Epidermal melanocyte (primary cell): ENCODE results near the gene RARRES2.
A peak's percentile ranks its signal among the peaks of the same experiment; 100 is the strongest.

Source experiments
- DNase-seq: peaks from one replicate; pipeline ENCODE4 v3.0.0; 2011; ENCODE audit warnings: low spot score; ENCODE audit not compliant: insufficient read length

RARRES2 gene

DNA sequence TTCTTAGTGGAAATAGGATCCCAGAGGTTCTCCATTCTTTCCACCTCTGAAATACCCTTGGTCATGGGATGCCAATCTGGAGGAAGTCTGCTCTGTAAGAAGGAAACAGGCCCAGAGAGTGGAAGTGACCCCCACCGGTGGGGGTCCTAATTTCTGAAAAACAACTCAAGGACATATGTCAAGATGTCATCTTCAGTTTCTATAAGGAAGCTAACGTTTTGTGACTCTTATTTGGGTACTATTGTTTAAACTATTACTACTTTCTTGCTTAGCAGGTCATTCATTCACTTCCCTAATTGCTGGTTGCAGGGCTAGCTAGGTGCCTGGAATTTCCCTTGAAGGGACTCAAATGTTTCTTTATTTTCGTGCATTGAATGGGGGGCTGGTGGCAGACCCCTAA, 35.8 kb upstream of the RARRES2 start:
- no peak for DNase-seq

DNA sequence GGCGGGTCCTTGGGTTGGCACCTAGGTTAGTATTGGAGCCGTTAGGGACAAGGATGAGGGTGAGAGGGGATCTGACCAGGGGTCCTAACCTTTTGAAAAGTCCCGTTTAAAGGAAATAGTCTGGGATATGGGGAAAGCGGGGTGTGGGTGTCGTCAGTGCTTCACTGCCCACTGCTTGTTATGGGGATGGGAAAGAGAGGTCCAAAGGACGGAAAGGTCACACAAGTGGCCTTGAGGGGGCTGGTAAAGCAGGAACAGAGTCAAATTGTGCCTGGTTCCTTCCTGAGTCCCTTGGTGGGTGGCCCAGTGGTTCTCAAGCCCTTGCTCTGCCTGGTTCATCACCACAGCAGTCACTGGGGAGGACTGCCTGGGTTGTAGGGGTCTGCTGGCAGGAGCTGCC, 35.1 kb upstream of the RARRES2 start:
- no peak for DNase-seq

DNA sequence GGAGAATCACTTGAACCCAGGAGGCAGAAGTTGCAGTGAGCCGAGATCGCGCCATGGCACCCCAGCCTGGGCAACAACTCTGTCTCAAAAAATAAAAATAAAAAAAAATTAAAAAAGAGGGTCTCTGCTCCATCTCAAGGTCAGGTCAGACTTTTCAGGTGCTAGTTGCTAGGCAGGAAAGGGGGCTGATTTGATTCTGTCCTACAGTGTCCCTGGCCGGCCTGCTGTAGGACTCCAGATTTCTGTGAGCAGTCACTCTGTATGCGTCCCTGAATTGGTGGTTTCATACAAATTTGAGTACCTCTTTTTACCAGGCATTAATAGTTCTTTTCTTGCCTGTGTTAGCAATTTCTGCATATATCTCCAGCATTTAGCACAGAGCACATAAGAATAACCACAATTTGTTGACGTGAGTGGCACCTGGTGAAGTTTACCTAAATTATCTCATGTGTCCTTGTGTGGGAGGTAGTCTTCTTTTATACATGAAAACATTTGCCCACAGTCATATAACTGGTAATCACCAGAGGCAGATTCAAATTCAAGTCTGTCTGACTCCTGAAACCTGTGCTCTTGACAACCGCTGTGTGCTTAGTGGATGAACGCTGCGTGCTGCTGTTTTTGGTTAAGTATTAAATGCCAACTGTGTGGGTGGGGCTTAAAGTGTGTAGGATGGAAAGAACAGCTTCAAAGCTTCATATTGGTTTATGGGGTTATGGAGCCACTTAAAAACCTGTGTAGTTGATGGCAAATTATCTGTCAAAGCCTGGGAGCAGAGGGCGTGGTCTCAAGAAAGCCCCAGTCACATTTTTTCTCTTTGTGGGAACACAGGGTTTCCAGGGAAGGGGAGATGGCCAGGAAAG, 34.5 kb upstream of the RARRES2 start:
- no peak for DNase-seq

DNA sequence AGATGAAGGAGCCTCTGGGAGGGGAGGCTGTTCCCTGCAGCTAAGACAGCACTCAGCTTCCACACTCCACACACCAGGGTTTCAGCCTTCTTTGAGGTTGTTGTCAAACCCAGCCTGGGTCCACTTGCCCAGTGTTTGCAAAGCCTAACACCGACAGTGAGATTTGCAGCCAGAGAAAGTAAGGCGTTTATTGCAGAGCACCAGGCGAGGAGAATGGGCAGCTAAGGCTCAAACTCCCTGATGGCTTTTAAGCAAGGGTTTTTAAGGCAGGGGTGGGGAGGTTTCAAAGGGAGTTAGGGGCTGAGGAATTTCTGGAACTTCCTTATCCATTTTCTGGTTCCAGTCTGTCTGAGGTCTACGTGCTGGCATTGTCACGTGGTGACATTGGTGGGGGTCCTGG, 33.0 kb upstream of the RARRES2 start:
- no peak for DNase-seq

DNA sequence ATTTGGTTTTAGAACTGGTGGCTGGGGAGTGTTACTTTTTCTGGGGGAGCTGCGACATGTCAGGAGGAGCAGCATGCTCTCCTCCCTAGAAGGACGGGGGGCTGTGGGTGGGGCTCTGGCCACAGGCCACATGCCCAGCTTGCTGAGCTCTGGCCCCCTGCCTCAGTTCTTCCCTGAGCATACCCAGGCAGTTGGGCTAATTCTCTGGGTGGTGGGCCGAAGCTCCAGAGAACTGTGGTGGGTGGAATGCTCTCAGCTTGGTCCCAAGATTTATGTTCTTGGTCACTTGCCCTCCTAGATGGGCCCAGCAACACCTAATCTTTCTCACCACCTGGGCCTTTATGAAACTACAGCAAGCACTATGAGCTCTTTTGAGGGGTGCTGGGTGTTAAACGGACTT, 32.6 kb upstream of the RARRES2 start:
- no peak for DNase-seq

DNA sequence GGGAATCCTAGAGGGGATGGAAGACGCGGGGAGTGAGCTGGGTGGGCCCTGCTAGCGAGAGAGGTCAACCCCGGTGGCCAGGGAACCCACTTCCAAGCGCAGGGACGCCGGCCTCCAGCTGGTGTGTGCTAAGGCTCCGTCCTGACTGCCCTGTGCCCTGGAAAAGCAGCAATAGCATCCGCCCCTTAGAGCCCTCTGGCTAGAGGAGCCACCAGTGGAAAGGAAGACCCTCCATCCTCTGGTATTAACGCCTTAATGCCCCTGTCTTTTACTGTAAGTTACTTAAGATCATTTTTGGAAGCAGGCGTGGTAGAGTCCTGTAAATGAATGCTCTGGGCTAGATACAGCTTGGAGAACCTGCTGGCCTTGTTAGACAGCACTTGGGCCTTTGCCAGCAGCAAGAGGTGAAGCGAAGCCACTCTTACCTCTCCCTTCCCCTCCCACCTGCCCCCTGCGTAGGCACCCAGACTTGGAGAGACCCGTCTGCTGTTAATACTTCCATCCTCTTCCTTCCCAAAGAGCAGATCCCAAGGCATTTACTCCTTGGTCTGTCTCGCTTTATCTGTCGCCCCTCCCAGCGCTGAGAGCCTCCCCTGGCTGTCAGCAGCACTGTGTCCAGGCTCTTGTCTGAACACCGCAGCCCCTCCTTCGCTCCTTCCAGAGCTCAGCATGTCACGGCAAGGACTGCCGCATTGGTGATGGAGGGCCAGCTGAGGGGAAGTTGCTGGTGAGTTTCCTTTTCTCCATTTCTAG, 31.8 kb upstream of the RARRES2 start:
- no peak for DNase-seq

DNA sequence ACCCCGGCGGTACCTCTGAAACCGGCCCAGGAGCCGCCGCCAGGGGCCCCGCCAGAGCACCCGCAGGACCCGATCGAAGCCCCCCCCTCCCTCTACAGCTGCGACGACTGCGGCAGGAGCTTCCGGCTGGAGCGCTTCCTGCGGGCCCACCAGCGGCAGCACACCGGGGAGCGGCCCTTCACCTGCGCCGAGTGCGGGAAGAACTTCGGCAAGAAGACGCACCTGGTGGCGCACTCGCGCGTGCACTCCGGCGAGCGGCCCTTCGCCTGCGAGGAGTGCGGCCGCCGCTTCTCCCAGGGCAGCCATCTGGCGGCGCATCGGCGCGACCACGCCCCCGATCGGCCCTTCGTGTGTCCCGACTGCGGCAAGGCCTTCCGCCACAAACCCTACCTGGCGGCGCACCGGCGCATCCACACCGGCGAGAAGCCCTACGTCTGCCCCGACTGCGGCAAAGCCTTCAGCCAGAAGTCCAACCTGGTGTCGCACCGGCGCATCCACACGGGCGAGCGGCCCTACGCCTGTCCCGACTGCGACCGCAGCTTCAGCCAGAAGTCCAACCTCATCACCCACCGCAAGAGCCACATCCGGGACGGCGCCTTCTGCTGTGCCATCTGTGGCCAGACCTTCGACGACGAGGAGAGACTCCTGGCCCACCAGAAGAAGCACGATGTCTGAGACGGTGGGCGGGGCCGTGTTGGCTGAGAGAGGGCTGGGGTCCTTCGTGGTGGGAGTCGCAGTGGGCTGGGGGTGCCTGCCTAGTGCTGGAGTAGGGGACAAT, 31.0 kb upstream of the RARRES2 start:
- no peak for DNase-seq

DNA sequence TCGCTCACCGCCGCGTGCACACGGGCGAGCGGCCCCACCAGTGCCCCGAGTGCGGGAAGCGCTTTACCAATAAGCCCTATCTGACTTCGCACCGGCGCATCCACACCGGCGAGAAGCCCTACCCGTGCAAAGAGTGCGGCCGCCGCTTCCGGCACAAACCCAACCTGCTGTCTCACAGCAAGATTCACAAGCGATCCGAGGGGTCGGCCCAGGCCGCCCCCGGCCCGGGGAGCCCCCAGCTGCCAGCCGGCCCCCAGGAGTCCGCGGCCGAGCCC, 30.5 kb upstream of the RARRES2 start:
- no peak for DNase-seq

DNA sequence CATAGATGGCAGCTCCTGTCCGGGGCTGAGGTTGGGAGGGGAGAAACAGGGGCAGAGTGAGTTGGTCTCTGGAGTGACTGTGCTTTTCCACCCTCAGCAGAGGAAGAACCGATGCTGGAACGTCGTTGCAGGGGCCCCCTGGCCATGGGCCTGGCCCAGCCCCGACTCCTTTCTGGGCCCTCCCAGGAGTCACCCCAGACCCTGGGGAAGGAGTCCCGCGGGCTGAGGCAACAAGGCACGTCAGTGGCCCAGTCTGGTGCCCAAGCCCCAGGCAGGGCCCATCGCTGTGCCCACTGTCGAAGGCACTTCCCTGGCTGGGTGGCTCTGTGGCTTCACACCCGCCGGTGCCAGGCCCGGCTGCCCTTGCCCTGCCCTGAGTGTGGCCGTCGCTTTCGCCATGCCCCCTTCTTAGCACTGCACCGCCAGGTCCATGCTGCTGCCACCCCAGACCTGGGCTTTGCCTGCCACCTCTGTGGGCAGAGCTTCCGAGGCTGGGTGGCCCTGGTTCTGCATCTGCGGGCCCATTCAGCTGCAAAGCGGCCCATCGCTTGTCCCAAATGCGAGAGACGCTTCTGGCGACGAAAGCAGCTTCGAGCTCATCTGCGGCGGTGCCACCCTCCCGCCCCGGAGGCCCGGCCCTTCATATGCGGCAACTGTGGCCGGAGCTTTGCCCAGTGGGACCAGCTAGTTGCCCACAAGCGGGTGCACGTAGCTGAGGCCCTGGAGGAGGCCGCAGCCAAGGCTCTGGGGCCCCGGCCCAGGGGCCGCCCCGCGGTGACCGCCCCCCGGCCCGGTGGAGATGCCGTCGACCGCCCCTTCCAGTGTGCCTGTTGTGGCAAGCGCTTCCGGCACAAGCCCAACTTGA, 29.9 kb upstream of the RARRES2 start:
- no peak for DNase-seq

DNA sequence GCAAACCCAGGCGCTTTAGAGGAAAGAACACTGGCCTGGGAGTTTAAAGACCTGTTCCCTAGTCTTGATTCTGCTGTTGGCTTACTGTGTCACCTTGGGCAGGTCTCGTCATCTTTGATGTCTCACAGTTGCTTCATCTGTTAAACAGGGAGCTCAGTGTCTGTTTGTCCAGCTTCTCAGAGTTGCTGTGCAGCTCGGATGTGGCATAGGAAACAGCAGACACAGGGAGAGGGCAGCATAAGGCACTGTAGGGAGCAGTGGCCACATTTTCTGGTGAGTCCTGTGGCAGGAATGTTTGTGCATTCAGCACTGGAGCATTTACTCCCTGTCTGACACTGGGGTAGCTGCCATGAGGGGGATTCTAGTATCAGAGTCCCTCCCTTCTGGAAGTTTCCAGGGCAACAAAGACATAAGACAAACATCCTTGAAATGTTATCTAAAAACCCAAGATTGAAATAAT, 29.2 kb upstream of the RARRES2 start:
- no peak for DNase-seq

DNA sequence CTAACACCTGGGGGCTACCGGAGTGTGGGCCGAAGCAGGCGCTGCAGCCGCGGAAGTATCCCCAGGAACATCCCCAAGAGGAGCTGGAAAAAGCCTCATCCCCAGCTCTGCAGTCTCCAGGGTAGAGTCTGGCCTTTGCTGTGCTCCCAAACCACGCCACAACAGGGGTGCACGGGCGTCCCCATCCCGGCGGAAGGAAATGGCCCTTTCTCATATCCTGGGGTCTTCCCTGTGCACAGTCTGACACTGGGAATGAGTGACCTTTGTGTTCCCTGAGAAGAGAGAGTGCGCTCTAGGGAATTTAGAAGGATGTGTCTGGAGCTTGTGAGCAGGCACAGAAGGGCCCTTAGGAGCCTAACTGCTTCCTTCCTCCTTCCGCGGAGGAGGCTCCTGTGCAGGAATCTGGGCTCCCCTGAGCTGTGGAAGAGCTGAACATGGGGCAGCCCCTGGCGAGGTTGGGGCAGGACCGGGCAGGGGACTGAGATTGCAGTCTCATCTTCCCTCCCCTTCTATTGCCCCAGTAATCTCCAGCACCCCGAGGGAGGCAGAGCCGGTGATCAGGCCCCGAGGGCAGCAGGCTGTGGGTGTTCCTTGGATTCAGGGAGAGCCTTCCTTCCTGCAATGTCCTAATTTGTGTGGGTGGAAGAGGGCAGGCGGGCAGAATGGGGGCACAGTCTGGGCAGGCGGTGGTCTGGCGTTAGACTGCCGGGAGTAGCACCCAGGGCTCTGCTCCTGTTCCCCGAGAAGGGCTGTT, 28.5 kb upstream of the RARRES2 start:
- no peak for DNase-seq

DNA sequence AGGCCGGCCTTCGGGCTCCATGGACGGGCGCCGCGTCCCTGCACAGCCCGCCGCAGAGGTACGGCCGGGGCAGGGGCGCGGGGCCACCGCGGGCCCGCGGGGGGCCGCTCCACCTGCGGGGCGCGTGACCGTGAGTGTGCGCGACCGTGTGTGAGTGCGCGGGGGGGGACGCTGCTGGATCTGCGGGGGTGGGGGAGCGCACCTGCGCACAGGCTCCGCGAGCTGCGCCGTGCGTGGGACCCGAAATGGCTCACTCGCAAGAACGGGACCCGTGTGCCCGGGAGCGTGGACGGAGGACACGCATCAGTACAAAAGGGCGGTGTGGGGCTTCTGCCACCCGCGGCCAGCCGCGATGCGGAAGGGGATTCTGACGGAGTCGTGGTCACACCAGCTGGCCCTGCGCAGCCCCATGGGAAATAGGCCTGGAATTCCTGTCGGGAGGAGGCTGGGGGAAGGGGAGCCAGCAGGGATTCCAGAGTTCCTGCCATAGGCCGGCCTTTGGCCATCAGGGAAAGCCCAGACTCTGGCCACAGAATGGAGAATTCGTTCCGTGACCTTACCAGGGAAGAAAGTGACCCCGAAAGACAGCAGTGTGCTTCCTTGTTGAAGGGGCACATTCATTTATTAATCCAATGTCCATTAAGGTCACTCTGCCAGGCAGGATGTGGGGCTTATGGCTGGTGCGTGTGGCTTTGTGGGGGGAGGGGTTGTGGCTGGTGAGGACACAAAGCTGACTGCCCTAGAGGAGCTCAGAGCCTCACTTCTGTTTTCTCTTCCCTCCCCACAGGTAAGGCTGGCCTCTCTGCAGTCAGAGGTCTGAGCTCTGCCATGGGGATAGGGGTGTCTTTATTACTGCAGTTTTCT, 27.7 kb upstream of the RARRES2 start:
- DNase-seq = peak; percentile 80

DNA sequence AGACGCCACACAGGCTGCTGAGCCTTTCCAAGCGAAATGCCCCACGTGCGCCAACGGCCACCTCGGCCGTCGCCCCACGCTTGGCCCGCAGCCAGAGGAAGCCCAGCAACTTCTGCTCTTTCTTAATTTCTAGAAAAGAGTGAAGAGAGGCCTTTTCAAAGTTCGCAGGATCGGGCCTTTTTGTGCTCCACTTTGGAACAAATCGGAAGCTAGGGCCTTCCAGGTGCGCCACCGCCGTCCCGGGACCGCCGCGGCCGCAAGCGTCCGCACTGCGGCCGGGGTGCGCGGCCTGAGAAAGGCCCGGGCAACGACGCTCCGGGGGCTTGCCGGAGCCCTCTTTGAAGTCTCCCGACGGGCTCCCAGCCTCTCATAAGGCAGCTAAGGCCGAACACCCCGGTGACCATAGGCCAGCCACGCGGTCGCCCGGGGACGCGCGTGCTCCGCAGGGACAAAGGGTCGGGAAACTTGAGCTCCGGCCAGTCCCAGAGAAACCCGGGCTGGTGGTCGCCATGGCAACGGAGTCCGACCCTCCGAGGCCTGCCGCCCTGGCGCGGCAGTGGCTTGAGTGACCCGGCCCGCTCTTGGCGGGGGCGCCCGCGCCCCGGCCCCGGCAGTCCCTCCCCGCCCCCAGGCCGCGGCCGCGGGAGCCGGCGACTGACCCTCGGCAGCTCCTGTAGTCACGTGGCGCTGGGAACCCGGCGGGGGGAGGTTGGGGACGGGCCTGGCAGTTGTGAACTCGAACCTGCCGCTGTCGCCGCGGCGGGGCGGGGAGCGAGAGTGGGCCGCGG, 26.9 kb upstream of the RARRES2 start, which contains the start of gene REPIN1:
Gene REPIN1 (plus strand): TSS at position 727 of the 788 bp plus-strand sequence. CDS start 890 bp downstream, outside the sequence.
- DNase-seq = peak; percentile 86

DNA sequence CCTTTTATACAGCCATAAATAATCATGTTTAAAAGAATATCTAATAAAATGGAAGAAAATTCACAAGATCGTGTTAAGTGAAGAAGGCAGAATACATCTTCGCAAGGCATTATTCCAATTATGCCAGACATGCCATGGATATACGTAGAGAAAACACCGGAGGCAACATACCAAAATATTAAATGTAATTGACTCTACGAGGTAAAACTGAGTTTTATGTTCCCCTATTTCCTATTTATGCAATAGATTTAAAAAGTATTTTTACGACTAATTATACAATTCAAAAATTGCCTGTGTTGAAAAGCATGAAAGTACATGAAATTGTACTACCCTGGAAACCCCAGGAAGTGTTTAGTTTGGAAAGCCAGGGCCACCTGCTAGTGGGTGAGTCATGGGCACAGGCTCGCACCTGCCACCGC, 26.3 kb upstream of the RARRES2 start:
- DNase-seq = no peak

DNA sequence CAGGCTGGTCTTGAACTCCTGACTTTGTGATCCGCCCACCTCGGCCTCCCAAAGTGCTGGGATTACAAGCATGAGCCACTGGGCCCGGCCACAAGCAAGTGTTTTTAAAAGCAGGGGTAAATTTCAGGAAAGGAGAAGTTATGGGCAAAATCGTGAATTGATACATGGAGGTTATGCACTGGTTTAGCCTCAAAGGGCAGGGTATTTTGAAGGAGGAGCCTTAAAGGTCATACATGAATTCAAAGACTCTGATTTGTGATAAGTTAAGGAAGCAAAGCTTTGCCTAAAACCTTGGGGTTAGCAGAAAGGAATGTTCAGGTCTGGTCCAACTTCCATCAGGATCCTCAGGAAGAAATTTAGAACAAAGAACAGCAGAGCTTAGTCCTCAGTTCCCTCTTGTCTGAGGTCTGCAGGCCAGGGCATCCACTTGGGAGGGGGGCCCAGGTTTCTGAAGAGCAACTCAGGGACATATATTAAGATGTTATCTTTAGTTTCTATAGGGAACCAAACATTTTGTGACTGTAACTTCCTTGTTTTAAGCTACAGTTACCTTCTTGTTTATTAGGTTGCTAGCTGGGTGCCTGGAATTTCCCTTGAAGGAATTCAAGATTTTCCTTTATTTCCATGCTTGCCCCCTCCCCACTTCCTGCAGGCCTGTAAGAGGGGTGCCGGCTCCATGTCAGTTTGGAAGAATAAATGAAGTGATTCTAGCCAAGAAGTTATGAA, 24.4 kb upstream of the RARRES2 start:
- DNase-seq = no peak

DNA sequence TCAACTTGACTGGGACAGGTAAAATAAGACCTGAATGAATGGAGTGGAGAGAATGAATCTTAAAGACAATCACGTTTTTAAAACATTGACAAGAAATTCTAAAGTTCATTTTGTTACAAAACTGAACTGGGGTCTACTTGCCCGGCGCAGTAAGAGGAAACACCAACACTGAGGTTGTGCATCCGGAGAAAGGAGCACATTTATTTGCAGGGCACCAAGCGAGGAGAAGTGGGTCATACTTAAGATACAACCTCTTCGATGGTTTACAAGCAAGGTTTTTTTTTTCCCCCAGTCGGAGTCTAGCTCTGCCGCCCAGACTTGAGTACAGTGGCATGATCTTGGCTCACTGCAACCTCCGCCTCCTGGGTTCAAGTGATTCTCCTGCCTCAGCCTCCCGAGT, 23.8 kb upstream of the RARRES2 start:
- DNase-seq = no peak

DNA sequence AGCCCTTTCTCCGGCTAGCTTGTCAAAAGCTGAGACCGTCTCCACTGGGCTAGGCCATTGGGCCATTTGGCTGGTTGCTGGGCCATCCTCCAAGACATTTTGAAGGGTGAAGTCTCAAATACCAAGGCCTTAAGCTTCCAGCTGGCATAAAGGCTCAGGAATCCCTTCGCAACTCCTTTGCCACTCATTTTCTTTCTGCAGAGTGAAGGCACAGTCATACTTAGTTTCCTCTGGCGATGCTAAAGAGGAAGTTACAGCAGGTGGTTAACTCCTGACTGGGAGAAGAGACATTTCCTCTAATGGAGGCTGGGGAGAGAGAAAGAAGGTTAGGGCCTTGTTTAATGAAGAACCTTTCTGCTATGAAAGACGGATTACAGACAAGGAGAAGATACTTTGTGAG, 22.4 kb upstream of the RARRES2 start:
- DNase-seq = no peak

DNA sequence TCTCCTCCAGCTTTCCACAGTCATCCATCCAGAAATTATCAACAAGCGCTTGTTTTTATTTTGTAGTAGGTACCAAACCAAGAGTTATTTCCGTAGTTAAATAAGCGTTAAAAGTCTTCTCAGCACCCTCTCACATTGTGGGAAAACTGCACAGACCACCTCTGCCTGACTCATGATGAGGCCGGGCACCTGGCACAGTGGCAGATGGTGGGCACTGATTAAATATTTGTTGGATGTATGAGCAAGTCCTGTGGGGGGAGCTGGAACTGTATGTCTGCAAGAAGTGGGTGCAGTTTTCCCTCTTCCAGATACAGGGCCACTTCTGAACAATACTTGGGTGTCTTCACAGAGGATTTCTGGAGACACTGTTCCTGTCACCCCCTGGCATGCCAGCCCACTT, 21.9 kb upstream of the RARRES2 start:
- DNase-seq = no peak
